ENCODE results near the gene SLC22A16. TPM values are rescaled to one million over a fixed set of nuclear protein-coding genes. Genes with fewer than 3 reads are reported as not detected.

SLC22A16 gene
- total and polyA plus RNA-seq, 2 donors (not counting 3 experiments of a cell fraction or from before 2014, with no cell fraction given) = not detected

GRCh38 chr6:110524305-110524704 lies 47.9 kb upstream of the SLC22A16 start:
- no peak for TF ChIP-seq EZH2 (IDR thresholded peaks at IDR 0.05; ENCODE audit: borderline replicate concordance, low read depth, low read length, severe bottlenecking)
- no peak for TF ChIP-seq POLR2A (IDR thresholded peaks at IDR 0.05; ENCODE audit: low read depth, low read length)
- TF ChIP-seq POLR2AphosphoS5 (IDR thresholded peaks at IDR 0.05; ENCODE audit: insufficient read depth, low read depth, low read length) = no peak
- TF ChIP-seq CTCF (IDR thresholded peaks at IDR 0.05; ENCODE audit: extremely low read depth in 1 of 2, insufficient read depth in 1 of 2, low read depth in 1 of 2, low read length in 2 of 2) = no peak
- no peak for TF ChIP-seq FOS (IDR thresholded peaks at IDR 0.05; ENCODE audit: borderline replicate concordance, insufficient read depth, low read length)
- TF ChIP-seq GATA2 (IDR thresholded peaks at IDR 0.05; ENCODE audit: insufficient read depth, insufficient read length, low read depth, low read length) = no peak
- TF ChIP-seq MYC (IDR thresholded peaks at IDR 0.05; ENCODE audit: low read depth, low read length) = no peak
- TF ChIP-seq MAX (IDR thresholded peaks at IDR 0.05; ENCODE audit: insufficient read depth, insufficient read length) = no peak
- no peak for TF ChIP-seq JUN (IDR thresholded peaks at IDR 0.05; ENCODE audit: borderline replicate concordance, insufficient read depth, insufficient read length, low read depth)
- no peaks in the 10 kb centered on the region for H3K9me1 ChIP-seq (replicated peaks; ENCODE audit: control insufficient read depth, extremely low read depth, insufficient read depth, low read length)
- no peak overlapping the region for H3K9ac ChIP-seq (replicated peaks; ENCODE audit: extremely low read depth, insufficient read depth, low read length)
- H4K20me1 ChIP-seq (replicated peaks; ENCODE audit: control insufficient read depth, extremely low read depth, insufficient read depth, low read length) = no peaks in the 10 kb centered on the region
- H3K4me3 ChIP-seq (replicated peaks in 1 of 3; ENCODE audit: insufficient read depth in 1 of 3, low read depth in 1 of 3, low read length in 3 of 3) = no peak overlapping the region
- no peaks in the 10 kb centered on the region for H3K36me3 ChIP-seq (ENCODE audit: control insufficient read depth in 2 of 2, extremely low read depth in 1 of 2, insufficient read depth in 2 of 2, low read length in 2 of 2)
- H3K79me2 ChIP-seq (ENCODE audit: control insufficient read depth, insufficient read depth, low read length) = no peaks in the 10 kb centered on the region
- peaks cover 5 to 14% of the 10 kb centered on the region in 2 experiments for H3K27me3 ChIP-seq (ENCODE audit: control insufficient read depth in 2 of 2, insufficient read depth in 2 of 2, low read length in 2 of 2)
- intact Hi-C loops (cut with micrococcal nuclease) (no loop called here), dilution Hi-C loops (cut with MboI; ENCODE audit: extremely low pct_ligation_motif_present, low sequenced_read_pairs) (no loop called here)
- ChIA-PET CTCF (no interaction called here), POLR2A (no interaction called here)
- no peaks in the 10 kb centered on the region for H3K9me3 ChIP-seq (replicated peaks; ENCODE audit: control insufficient read depth, insufficient read depth, low read length)
- H3K27ac ChIP-seq (ENCODE audit: insufficient read depth, low read depth, low read length) = no peak overlapping the region
- DNase-seq (ENCODE audit: low read depth, low spot score) (no peak), FAIRE-seq (no peak)
- H2AFZ ChIP-seq (ENCODE audit: low read depth, low read length) = no peak overlapping the region
- no TSS peak for BruUV-seq (replicated peaks)
- peaks cover 19% of the 10 kb centered on the region for H3K4me1 ChIP-seq (ENCODE audit: control insufficient read depth, extremely low read depth, insufficient read depth, low read length)
- H3K4me2 ChIP-seq (ENCODE audit: insufficient read depth, low read length) = no peak overlapping the region
